Muscle layer of colon (tissue), 2 donors: ENCODE results near the gene SHROOM3.
A peak's percentile ranks its signal among the peaks of the same experiment; 100 is the strongest.
"Not testable (repeated sequence)": the region's sequence is repeated elsewhere in the genome, so short reads cannot be mapped to it uniquely, and the experiment has no call there.

ENCODE experiments used
- H3K27ac ChIP-seq: one replicate; pipeline ENCODE4 v1.7.0; 2013; ENCODE audit warnings: low read depth, mild to moderate bottlenecking, low read length, moderate library complexity
- H3K27me3 ChIP-seq, 2 donors: one replicate each; pipeline ENCODE4 v1.7.0; 2013; ENCODE audit warnings: low read length in 2 of 2, mild to moderate bottlenecking in 2 of 2; ENCODE audit not compliant: insufficient read depth in 2 of 2, control insufficient read depth in 1 of 2
- H3K36me3 ChIP-seq: one replicate; pipeline ENCODE4 v1.7.0; 2013; ENCODE audit warnings: mild to moderate bottlenecking, low read length; ENCODE audit not compliant: insufficient read depth
- H3K4me1 ChIP-seq: one replicate; pipeline ENCODE4 v1.7.0; 2013; ENCODE audit warnings: mild to moderate bottlenecking, low read length; ENCODE audit not compliant: insufficient read depth
- H3K4me3 ChIP-seq, 2 donors: one replicate each; pipeline ENCODE4 v1.7.0; 2013; ENCODE audit warnings: low read length in 2 of 2, low read depth in 1 of 2, mild to moderate bottlenecking in 1 of 2, moderate library complexity in 1 of 2
- H3K9ac ChIP-seq: one replicate; pipeline ENCODE4 v1.7.0; 2013; ENCODE audit warnings: low read length
- H3K9me3 ChIP-seq: one replicate; pipeline ENCODE4 v1.7.0; 2013; ENCODE audit warnings: mild to moderate bottlenecking, low read length
- donor health status: abdominal sarcoma.
- donor health status: Adenocarcinoma of cecum.

The SHROOM3 gene

DNA sequence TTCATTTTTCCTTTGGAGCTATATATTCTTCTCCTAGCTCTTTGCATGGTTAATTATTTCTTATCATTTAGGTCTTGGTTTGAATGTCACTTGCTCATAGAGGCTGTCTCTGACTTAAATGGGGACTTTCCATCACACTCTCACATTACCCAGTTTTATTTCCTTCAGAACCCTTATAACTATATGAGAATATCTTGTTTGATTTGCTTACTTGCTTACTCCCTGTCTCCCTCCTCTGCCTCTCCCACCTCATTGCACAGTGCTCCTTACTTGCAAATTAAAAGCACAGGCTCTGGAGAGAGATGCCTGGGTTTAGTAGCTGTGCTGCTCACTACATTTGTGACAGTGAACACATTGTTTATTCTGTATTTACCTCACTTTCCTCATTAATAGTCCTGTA is 288.3 kb downstream of the SHROOM3 start:
- H3K27ac ChIP-seq: no peak overlapping the region
- H3K36me3 ChIP-seq: no peaks in the 10 kb centered on the region
- no peaks in the 10 kb centered on the region for H3K27me3 ChIP-seq
- H3K9me3 ChIP-seq: no peaks in the 10 kb centered on the region
- no peak overlapping the region for H3K4me3 ChIP-seq
- H3K9ac ChIP-seq: no peak overlapping the region
- H3K4me1 ChIP-seq: no peaks in the 10 kb centered on the region

DNA sequence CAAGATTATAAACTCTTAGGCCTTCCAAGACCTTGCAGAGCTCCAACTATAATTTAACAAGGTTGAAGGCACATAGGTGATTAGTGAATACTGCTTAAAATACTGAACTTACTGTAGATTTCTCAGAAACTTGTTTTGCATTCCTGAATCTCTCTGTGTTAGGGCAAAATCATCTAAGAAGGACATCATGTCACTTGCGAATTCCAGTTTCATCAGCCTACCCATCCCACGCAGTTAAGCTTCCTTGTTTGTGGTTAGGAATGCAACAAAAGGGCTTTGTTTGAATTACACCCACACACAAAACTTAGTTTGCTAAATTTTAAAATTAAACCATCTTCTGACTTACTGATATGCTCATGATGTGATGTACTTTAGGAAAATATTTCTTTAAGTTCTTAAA is 288.9 kb downstream of the SHROOM3 start:
- Histone ChIP-seq H3K9me3 (no peaks in the 10 kb centered on the region), H3K27me3 (no peaks in the 10 kb centered on the region), H3K36me3 (no peaks in the 10 kb centered on the region), H3K4me1 (no peaks in the 10 kb centered on the region), H3K27ac (no peak overlapping the region), H3K4me3 (no peak overlapping the region), H3K9ac (no peak overlapping the region)

GRCh38 chr4:76725039-76725438 is 290.0 kb downstream of the SHROOM3 start:
- Histone ChIP-seq H3K9ac (no peak overlapping the region), H3K4me3 (no peak overlapping the region), H3K27me3 (no peaks in the 10 kb centered on the region), H3K27ac (no peak overlapping the region), H3K9me3 (no peaks in the 10 kb centered on the region), H3K4me1 (peaks cover 8% of the 10 kb centered on the region), H3K36me3 (no peaks in the 10 kb centered on the region)

- Histone ChIP-seq H3K36me3 (no peaks in the 10 kb centered on the region), H3K27me3 (no peaks in the 10 kb centered on the region), H3K4me1 (peaks cover 10% of the 10 kb centered on the region)
Observed at GRCh38 chr4:76726176-76726575, 291.1 kb downstream of the SHROOM3 start.

GRCh38 chr4:76726631-76727030 is 291.6 kb downstream of the SHROOM3 start:
- Histone ChIP-seq H3K36me3 (no peaks in the 10 kb centered on the region), H3K9me3 (no peaks in the 10 kb centered on the region), H3K27ac (no peak overlapping the region), H3K4me1 (peaks cover 10% of the 10 kb centered on the region), H3K4me3 (no peak overlapping the region), H3K9ac (no peak overlapping the region), H3K27me3 (no peaks in the 10 kb centered on the region)

More at GRCh38 chr4:76726176-76726575, 291.1 kb downstream of the SHROOM3 start:
- no peaks in the 10 kb centered on the region for H3K9me3 ChIP-seq
- no peak overlapping the region for H3K27ac ChIP-seq
- H3K9ac ChIP-seq: no peak overlapping the region
- no peak overlapping the region for H3K4me3 ChIP-seq

- H3K27ac ChIP-seq, H3K27me3 ChIP-seq, H3K36me3 ChIP-seq, H3K4me1 ChIP-seq, H3K9me3 ChIP-seq, H3K4me3 ChIP-seq, H3K9ac ChIP-seq: not testable (repeated sequence)
Observed at GRCh38 chr4:76727934-76728333, 292.9 kb downstream of the SHROOM3 start.

DNA sequence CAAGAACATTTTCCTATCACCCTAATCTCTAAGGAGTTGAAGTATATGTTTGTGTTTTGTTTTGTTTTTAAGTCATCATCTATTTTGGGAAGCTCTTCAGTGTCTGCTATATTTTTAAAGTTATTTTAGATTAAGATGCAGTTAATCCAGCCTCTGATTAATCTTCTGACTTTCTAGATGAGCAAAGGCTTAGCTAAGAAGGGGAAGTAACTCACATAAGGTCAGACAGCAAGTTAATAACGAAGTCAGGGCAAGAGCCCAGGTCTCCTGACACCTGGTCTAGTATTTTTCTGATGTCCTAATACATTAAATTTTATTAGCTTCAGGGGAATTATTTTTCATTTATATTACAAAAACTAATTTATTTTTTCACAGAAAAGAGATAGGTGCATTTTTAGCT is 294.4 kb downstream of the SHROOM3 start:
- no peak overlapping the region for H3K27ac ChIP-seq
- H3K4me1 ChIP-seq: peaks cover 10% of the 10 kb centered on the region
- H3K27me3 ChIP-seq: no peaks in the 10 kb centered on the region
- no peaks in the 10 kb centered on the region for H3K36me3 ChIP-seq
- no peak overlapping the region for H3K4me3 ChIP-seq
- no peaks in the 10 kb centered on the region for H3K9me3 ChIP-seq
- no peak overlapping the region for H3K9ac ChIP-seq

GRCh38 chr4:76729980-76730379 is 295.0 kb downstream of the SHROOM3 start:
- Histone ChIP-seq H3K9me3 (no peaks in the 10 kb centered on the region), H3K4me3 (no peak overlapping the region), H3K9ac (no peak overlapping the region), H3K27me3 (no peaks in the 10 kb centered on the region), H3K4me1 (peaks cover 10% of the 10 kb centered on the region), H3K36me3 (no peaks in the 10 kb centered on the region), H3K27ac (no peak overlapping the region)

- Histone ChIP-seq H3K4me3 (no peak overlapping the region), H3K27ac (no peak overlapping the region), H3K4me1 (peaks cover 12% of the 10 kb centered on the region), H3K9me3 (no peaks in the 10 kb centered on the region), H3K9ac (no peak overlapping the region), H3K27me3 (no peaks in the 10 kb centered on the region), H3K36me3 (no peaks in the 10 kb centered on the region)
Observed at GRCh38 chr4:76732246-76732645, 297.2 kb downstream of the SHROOM3 start.

DNA sequence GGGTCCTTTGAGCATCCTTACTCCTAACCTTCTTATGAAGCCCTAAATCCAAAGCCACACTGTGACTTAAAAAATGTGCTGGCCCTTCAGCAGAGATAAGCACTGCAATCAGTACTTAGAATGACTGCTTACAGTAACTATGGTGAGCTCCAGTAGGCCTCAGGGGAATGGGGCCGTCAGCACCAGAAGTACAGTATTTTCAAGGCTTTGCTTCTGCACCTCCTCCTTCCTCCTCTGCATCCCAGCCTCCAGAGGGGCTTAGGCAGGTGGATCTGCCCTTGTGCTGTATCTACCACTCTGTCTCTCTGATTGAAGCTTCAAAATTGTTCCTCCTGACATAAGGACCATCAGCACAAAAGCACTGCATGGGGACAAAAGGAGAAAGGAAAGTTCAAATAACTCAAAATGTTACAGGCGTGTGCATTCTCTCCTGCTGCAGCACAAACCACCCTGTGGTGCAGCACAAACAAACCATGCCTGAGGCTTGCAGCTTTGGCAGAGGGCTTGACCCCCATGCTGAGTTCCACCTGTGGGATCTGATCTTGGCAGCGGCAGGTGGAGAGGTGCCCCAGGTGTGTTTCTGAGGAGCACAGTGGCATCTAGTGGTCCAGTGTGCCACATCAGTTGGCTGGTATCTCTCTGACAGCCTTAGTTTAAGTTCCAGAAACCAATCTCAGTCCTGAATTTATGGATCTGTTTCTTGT is 298.2 kb downstream of the SHROOM3 start:
- Histone ChIP-seq H3K27ac (no peak overlapping the region), H3K4me1 (peaks cover 21% of the 10 kb centered on the region), H3K9ac (no peak overlapping the region), H3K4me3 (no peak overlapping the region), H3K36me3 (no peaks in the 10 kb centered on the region), H3K9me3 (no peaks in the 10 kb centered on the region), H3K27me3 (no peaks in the 10 kb centered on the region)

DNA sequence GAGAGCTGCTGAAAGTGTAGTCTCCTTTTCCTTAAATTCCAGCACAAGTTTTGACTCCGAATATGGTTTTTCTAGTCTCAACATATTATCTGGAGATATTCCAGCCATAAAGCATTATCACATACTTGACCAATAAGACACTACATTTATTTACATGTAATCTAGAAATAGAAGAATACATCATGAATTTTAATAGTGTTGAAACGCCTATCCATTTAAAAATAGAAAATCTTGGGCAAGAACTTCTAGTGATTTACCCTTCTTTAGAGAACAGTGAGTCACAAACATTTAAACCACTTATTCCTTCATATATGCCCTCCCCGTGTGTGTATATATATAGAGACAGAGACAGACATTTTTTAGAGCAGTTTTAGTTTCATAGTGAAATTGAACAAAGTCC is 301.4 kb downstream of the SHROOM3 start:
- H3K4me1 ChIP-seq: peaks cover 31% of the 10 kb centered on the region
- no peak overlapping the region for H3K9ac ChIP-seq
- H3K27ac ChIP-seq: peak overlapping the region; percentile 40
- H3K27me3 ChIP-seq: no peaks in the 10 kb centered on the region
- no peaks in the 10 kb centered on the region for H3K9me3 ChIP-seq
- H3K36me3 ChIP-seq: peaks cover 5% of the 10 kb centered on the region
- no peak overlapping the region for H3K4me3 ChIP-seq

GRCh38 chr4:76737180-76737579 is 302.2 kb downstream of the SHROOM3 start:
- Histone ChIP-seq H3K4me1 (peaks cover 31% of the 10 kb centered on the region), H3K36me3 (peaks cover 5% of the 10 kb centered on the region), H3K9ac (no peak overlapping the region), H3K27me3 (no peaks in the 10 kb centered on the region), H3K4me3 (no peak overlapping the region), H3K9me3 (no peaks in the 10 kb centered on the region), H3K27ac (no peak overlapping the region)
